ENCODE measurements around the gene CDC34. TPM values are rescaled to one million over a fixed set of nuclear protein-coding genes. Genes with fewer than 3 reads are reported as not detected.

The CDC34 gene
- total and polyA plus RNA-seq, 12 donors, result 70.2 to 162 (median 77.5) TPM

DNA sequence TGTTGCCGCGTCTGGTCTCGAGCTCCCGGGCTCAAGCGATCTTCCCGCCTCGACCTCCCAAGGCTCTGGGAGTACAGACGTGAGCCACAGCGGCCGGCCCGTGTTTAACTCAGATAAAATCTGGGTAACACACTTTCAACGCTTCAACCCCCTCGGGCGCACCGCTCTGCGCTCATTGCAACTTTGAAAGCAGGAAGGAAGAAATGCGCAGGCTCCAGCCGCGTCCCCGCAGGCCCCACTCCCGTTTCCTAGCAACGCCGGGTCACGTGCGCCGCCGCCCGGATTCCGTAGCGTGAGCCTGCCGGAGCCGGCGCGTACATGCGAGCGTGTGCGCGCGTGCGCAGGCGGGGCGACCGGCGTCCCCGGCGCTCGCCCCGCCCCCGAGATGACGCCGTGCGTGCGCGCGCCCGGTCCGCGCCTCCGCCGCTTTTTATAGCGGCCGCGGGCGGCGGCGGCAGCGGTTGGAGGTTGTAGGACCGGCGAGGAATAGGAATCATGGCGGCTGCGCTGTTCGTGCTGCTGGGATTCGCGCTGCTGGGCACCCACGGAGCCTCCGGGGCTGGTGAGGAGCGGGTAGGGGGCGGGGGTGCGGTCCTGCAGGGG lies 40.7 kb downstream of the CDC34 start, which contains the start of gene BSG:
BSG (plus strand) TSS at position 457 of the 603 bp plus-strand sequence; CDS start at position 496, 39 bp downstream.
- Histone ChIP-seq H3K27ac (peak within 1 kb of the TSS; percentile 85 to 98 (median 96)), H3K36me3 (no peaks in the 10 kb centered on the region), H3K27me3 (no peaks in the 10 kb centered on the region), H3K9me3 (no peaks in the 10 kb centered on the region), H3K4me3 (peak within 1 kb of the TSS; percentile 74 to 100 (median 96)), H3K4me1 (peaks cover 19 to 59% (median 51%) of the 10 kb centered on the region in 9 donors)
- WGBS, 2 donors, result 0% methylated on average over 79 of the region's 79 CpGs
- peak; percentile 98 for DNase-seq
- ATAC-seq, result peak; percentile 69 to 87 (median 83)
- TF ChIP-seq, protein P1, sequence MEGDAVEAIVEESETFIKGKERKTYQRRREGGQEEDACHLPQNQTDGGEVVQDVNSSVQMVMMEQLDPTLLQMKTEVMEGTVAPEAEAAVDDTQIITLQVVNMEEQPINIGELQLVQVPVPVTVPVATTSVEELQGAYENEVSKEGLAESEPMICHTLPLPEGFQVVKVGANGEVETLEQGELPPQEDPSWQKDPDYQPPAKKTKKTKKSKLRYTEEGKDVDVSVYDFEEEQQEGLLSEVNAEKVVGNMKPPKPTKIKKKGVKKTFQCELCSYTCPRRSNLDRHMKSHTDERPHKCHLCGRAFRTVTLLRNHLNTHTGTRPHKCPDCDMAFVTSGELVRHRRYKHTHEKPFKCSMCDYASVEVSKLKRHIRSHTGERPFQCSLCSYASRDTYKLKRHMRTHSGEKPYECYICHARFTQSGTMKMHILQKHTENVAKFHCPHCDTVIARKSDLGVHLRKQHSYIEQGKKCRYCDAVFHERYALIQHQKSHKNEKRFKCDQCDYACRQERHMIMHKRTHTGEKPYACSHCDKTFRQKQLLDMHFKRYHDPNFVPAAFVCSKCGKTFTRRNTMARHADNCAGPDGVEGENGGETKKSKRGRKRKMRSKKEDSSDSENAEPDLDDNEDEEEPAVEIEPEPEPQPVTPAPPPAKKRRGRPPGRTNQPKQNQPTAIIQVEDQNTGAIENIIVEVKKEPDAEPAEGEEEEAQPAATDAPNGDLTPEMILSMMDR (IDR thresholded peaks at IDR 0.05), result no peak
- intact Hi-C loops (cut with DNase I), result loop anchor here in 4 of 10 donors (2.0 to 5.0 kb wide), 3 partner anchors 39 to 65 kb away; partner anchors contain the start of genes CDC34 (in 1 of the 4) and TPGS1 (in 1 of the 4)

DNA sequence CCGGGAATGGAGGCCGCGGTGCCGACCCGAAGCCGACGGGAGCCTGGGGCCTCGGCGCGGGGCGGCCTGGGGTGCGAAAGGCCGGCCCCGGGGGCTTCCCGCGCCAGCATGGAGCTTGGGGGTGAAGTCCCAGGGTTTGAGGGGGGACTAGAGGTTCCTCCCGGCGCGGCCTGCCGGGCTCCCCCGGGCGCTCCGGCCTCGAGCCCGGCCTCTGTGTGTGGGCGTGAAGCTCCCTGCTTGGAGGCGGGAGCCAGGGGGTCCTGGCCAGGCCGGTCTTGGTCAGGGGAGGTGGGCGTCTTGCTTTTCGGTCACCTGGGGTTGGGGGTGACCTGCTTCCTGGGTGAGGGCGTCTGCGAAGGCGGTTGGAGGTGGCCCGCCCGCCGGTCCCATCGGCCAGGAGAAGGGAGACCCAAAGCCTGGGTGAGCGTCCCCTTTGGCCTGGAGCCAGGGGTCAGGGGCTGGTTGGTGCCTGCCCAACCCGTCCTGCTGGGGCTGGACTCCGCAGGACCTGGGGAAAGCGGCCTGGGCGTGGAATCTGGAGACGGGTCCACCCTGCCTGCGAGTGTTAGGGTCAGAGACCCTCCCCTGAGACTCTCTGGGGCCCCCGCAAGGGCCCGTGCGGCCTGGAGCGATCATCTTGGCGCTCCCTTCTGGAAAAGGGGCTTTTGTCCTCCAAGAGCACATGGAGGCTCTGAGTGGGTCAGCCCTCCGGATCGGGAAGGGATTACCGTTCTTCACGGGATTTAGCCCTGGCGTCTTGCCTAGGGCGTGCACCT lies 41.4 kb downstream of the CDC34 start:
- TF ChIP-seq, protein P1 (IDR thresholded peaks at IDR 0.05), result no peak
- H3K4me1 ChIP-seq, result peaks cover 20 to 63% (median 58%) of the 10 kb centered on the region in 9 donors
- peak in 5 of 8 donors; percentile 0 to 9 (median 1) for ATAC-seq
- peak overlapping the region; percentile 74 to 100 (median 96) for H3K4me3 ChIP-seq
- peak overlapping the region; percentile 85 to 98 (median 96) for H3K27ac ChIP-seq
- DNase-seq, result peak; percentile 53 to 58
- 0% methylated on average over 54 to 55 of the region's 55 CpGs for WGBS, 2 donors
- no peaks in the 10 kb centered on the region for H3K27me3 ChIP-seq
- peaks cover 0 to 6% (median 0%) of the 10 kb centered on the region in 9 donors for H3K36me3 ChIP-seq
- H3K9me3 ChIP-seq, result no peaks in the 10 kb centered on the region
- intact Hi-C loops (cut with DNase I), result loop anchor here in 4 of 10 donors (2.0 to 5.0 kb wide), 3 partner anchors 40 to 66 kb away; partner anchors contain the start of genes CDC34 (in 1 of the 4) and TPGS1 (in 1 of the 4)

DNA sequence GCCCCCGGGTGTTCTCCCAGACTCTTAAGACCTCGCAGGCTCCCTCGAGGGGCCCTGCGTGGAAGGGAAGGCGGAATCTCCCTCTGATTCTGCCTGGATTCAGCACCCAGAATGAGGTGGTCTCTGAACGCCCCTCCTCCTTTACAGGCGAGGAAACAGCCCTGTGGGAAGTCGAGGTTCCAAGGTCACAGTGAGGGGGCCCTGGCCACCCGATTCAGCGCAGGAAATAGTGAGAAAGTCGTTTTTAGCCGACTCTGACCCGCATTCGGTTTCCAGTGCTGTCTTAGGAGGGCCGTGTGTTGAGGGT lies 41.9 kb downstream of the CDC34 start:
- DNase-seq (no peak), ATAC-seq (no peak)
- 2% methylated on average over 15 of the region's 15 CpGs for WGBS, 2 donors
- Histone ChIP-seq H3K4me3 (peak overlapping the region; percentile 74 to 100 (median 96)), H3K4me1 (peaks cover 24 to 68% (median 63%) of the 10 kb centered on the region in 9 donors), H3K27ac (peak overlapping the region; percentile 85 to 98 (median 96)), H3K27me3 (no peaks in the 10 kb centered on the region), H3K9me3 (no peaks in the 10 kb centered on the region), H3K36me3 (peaks cover 0 to 11% (median 0%) of the 10 kb centered on the region in 9 donors)
- intact Hi-C loops (cut with DNase I), result loop anchor here in 4 of 10 donors (2.0 to 5.0 kb wide), 3 partner anchors 41 to 67 kb away; partner anchors contain the start of genes CDC34 (in 1 of the 4) and TPGS1 (in 1 of the 4)
- TF ChIP-seq, protein P1 (IDR thresholded peaks at IDR 0.05), result no peak
